ENCODE measurements around the gene BABAM2. TPM values are rescaled to one million over a fixed set of nuclear protein-coding genes. Genes with fewer than 3 reads are reported as not detected.

The BABAM2 gene
- total and polyA plus RNA-seq, 2 of the 4 experiments (the other 2 are of a cell fraction), result 20.9 to 23.1 TPM

GRCh38 chr2:28366496-28367282 is 476.2 kb downstream of the BABAM2 start:
- no peak overlapping the region for H3K56ac ChIP-seq (ENCODE audit: extremely low read depth, insufficient read depth, low read length)
- no peak overlapping the region for H3K4me2 ChIP-seq (ENCODE audit: low read depth, low read length)
- H4K91ac ChIP-seq (ENCODE audit: insufficient read depth, low read depth, low read length), result no peak overlapping the region
- H3K4me1 ChIP-seq (ENCODE audit: control insufficient read depth, insufficient read depth, low read length), result peaks cover 2% of the 10 kb centered on the region; the same call in 1 of the 2 replicates
- no peak overlapping the region for H2BK20ac ChIP-seq (ENCODE audit: low read depth, low read length)
- H3K79me1 ChIP-seq (ENCODE audit: low read depth in 1 of 2, low read length in 2 of 2), result no peaks in the 10 kb centered on the region
- no peak overlapping the region; the same call in 1 of the 2 replicates for H3K14ac ChIP-seq (replicated peaks; ENCODE audit: low read depth, low read length)
- no peak overlapping the region for H3K4me3 ChIP-seq (ENCODE audit: insufficient read depth, low read depth, low read length)
- H3K9me1 ChIP-seq (ENCODE audit: insufficient read depth, low read length), result no peaks in the 10 kb centered on the region
- ChIA-PET CTCF (no interaction called here), POLR2A (ENCODE audit: unreplicated experiment) (interaction anchor here (0.5 kb wide), 1 partner anchor 29 kb away, joined by 5 read pairs; no protein-coding TSS in a partner anchor)
- intact Hi-C loops (cut with micrococcal nuclease) (no loop called here), dilution Hi-C loops (cut with HindIII; ENCODE audit: low sequenced_read_pairs, unreplicated experiment) (no loop called here), in situ Hi-C loops (cut with MboI; ENCODE audit: low sequenced_read_pairs) (no loop called here)
- DNase-seq (no peak), ATAC-seq (ENCODE audit: low read depth) (peak; percentile 53)
- no peak overlapping the region for H4K8ac ChIP-seq (ENCODE audit: low read depth in 2 of 2, low read length in 2 of 2)
- no peak overlapping the region for H2BK120ac ChIP-seq (ENCODE audit: low read depth, low read length)
- H2BK5ac ChIP-seq (ENCODE audit: low read depth, low read length, poor library complexity, severe bottlenecking), result no peak overlapping the region
- no peaks in the 10 kb centered on the region for H4K20me1 ChIP-seq (ENCODE audit: insufficient read depth, low read length)
- no peak overlapping the region for H3K27ac ChIP-seq (ENCODE audit: insufficient read depth, low read length)
- no peaks in the 10 kb centered on the region; the same call in 1 of the 2 replicates for H3K27me3 ChIP-seq (ENCODE audit: control insufficient read depth, insufficient read depth, low read length)
- H3K9ac ChIP-seq (ENCODE audit: low read depth, low read length), result no peak overlapping the region
- H2AK9ac ChIP-seq (replicated peaks; ENCODE audit: low read depth, low read length, poor library complexity), result no peak overlapping the region
- no peaks in the 10 kb centered on the region for H3K9me3 ChIP-seq (ENCODE audit: control insufficient read depth, insufficient read depth, low read length)
- no peak for TF ChIP-seq FOS (IDR thresholded peaks at IDR 0.05; ENCODE audit: low read depth, low read length)
- no peak for TF ChIP-seq CTCF (conservative IDR thresholded peaks at IDR 0.05; ENCODE audit: low read depth, low read length)
- TF ChIP-seq MXI1 (IDR thresholded peaks at IDR 0.05; ENCODE audit: borderline replicate concordance, low read depth, low read length), result no peak
- TF ChIP-seq POLR2A (IDR thresholded peaks at IDR 0.05; ENCODE audit: low read depth, low read length), result no peak
- TF ChIP-seq BHLHE40 (IDR thresholded peaks at IDR 0.05; ENCODE audit: low read depth, low read length), result no peak
- no peak for TF ChIP-seq CEBPB (IDR thresholded peaks at IDR 0.05; ENCODE audit: low read depth, low read length)
- no peak for TF ChIP-seq USF2 (IDR thresholded peaks at IDR 0.05; ENCODE audit: low read depth, low read length)
- TF ChIP-seq SMC3 (IDR thresholded peaks at IDR 0.05; ENCODE audit: low read depth, low read length), result no peak
- TF ChIP-seq MAFK (IDR thresholded peaks at IDR 0.05; ENCODE audit: low read depth, low read length), result no peak
- TF ChIP-seq ELK1 (IDR thresholded peaks at IDR 0.05; ENCODE audit: borderline replicate concordance, low read depth, low read length), result no peak
- no peak for TF ChIP-seq CHD1 (IDR thresholded peaks at IDR 0.05; ENCODE audit: low read depth, low read length)
- no peak; the same call in 1 of the 2 replicates for TF ChIP-seq RAD21 (IDR thresholded peaks at IDR 0.05; ENCODE audit: low read length)
- WGBS, 2 experiments (ENCODE audit: extremely low coverage in 2 of 2, insufficient read length in 1 of 2), result 0% methylated on average over 1 of the region's 19 CpGs; no CpG with 5 or more reads in 1 of the 2 experiments
- no peak overlapping the region for H4K5ac ChIP-seq (ENCODE audit: low read depth, low read length)
- peak overlapping the region; percentile 65 for H2AFZ ChIP-seq (replicated peaks; ENCODE audit: low read length, poor library complexity)
- no peak overlapping the region for H3K18ac ChIP-seq (ENCODE audit: low read depth, low read length)
- no peak overlapping the region for H3K23ac ChIP-seq (ENCODE audit: low read depth, low read length)
- H3K4ac ChIP-seq (ENCODE audit: low read depth, low read length), result no peak overlapping the region
- H3K36me3 ChIP-seq (ENCODE audit: control insufficient read depth, insufficient read depth, low read length), result no peaks in the 10 kb centered on the region
- 0 out of 2 replicates have a peak overlapping the region, but pooled peaks have one; percentile 8 for H2AK5ac ChIP-seq (ENCODE audit: low read depth, low read length)
- BruUV-seq (replicated peaks), result no TSS peak
- H2BK15ac ChIP-seq (ENCODE audit: low read depth, low read length), result no peak overlapping the region
